ENCODE results near the gene LYPD6. TPM values are rescaled to one million over a fixed set of nuclear protein-coding genes. Genes with fewer than 3 reads are reported as not detected.

The LYPD6 gene
- total RNA-seq, 4 donors from 2014 or later = 0.83 to 1.4 (median 1.1) TPM

- Histone ChIP-seq H3K27me3 (peaks cover 0 to 4% (median 0%) of the 10 kb centered on the region in 4 donors), H3K4me3 (no peak overlapping the region), H3K36me3 (no peaks in the 10 kb centered on the region), H3K9me3 (peaks cover 0 to 10% (median 4%) of the 10 kb centered on the region in 4 donors), H3K27ac (replicated peaks in 1 of 4) (no peak overlapping the region), H3K4me1 (peaks cover 0 to 13% (median 10%) of the 10 kb centered on the region in 4 donors)
- WGBS = 100% methylated on average over 3 of the region's 3 CpGs
- TF ChIP-seq EP300 (IDR thresholded peaks at IDR 0.05) (no peak), POLR2AphosphoS5 (IDR thresholded peaks at IDR 0.05) (no peak), CTCF (IDR thresholded peaks at IDR 0.05) (no peak), POLR2A (IDR thresholded peaks at IDR 0.05; ENCODE audit: low read depth) (no peak)
- intact Hi-C loops (cut with DNase I) = no loop called here
- no peak for DNase-seq (ENCODE audit: extremely low spot score)
Measured at GRCh38 chr2:149427387-149427786, 97.0 kb downstream of the LYPD6 start.

GRCh38 chr2:149428783-149429182, 98.4 kb downstream of the LYPD6 start:
- no peak overlapping the region for H3K27ac ChIP-seq (replicated peaks in 1 of 4)
- H3K36me3 ChIP-seq = no peaks in the 10 kb centered on the region
- no peak for DNase-seq (ENCODE audit: extremely low spot score)
- peaks cover 0 to 13% (median 10%) of the 10 kb centered on the region in 4 donors for H3K4me1 ChIP-seq
- H3K4me3 ChIP-seq = no peak overlapping the region
- WGBS = 94% methylated on average over 2 of the region's 2 CpGs
- peaks cover 0 to 4% (median 0%) of the 10 kb centered on the region in 4 donors for H3K27me3 ChIP-seq
- TF ChIP-seq CTCF (IDR thresholded peaks at IDR 0.05) (no peak), POLR2A (IDR thresholded peaks at IDR 0.05; ENCODE audit: low read depth) (no peak), POLR2AphosphoS5 (IDR thresholded peaks at IDR 0.05) (no peak), EP300 (IDR thresholded peaks at IDR 0.05) (no peak)
- intact Hi-C loops (cut with DNase I) = no loop called here
- peaks cover 0 to 10% (median 4%) of the 10 kb centered on the region in 4 donors for H3K9me3 ChIP-seq

- WGBS = 29% methylated on average over 6 of the region's 6 CpGs
- H3K27ac ChIP-seq (replicated peaks in 1 of 4) = no peak overlapping the region
- no peaks in the 10 kb centered on the region for H3K36me3 ChIP-seq
- intact Hi-C loops (cut with DNase I) = no loop called here
- H3K9me3 ChIP-seq = peaks cover 0 to 10% (median 4%) of the 10 kb centered on the region in 4 donors
- peaks cover 0 to 4% (median 0%) of the 10 kb centered on the region in 4 donors for H3K27me3 ChIP-seq
- no peak overlapping the region for H3K4me3 ChIP-seq
- DNase-seq (ENCODE audit: extremely low spot score) = no peak
- peaks cover 0 to 13% (median 10%) of the 10 kb centered on the region in 4 donors for H3K4me1 ChIP-seq
- TF ChIP-seq CTCF (IDR thresholded peaks at IDR 0.05) = no peak
- no peak for TF ChIP-seq POLR2A (IDR thresholded peaks at IDR 0.05; ENCODE audit: low read depth)
- TF ChIP-seq POLR2AphosphoS5 (IDR thresholded peaks at IDR 0.05) = no peak
Measured at GRCh38 chr2:149430743-149431736, 100.7 kb downstream of the LYPD6 start.

- Histone ChIP-seq H3K27me3 (no peaks in the 10 kb centered on the region), H3K4me3 (no peak overlapping the region), H3K9me3 (no peaks in the 10 kb centered on the region), H3K4me1 (no peaks in the 10 kb centered on the region), H3K27ac (replicated peaks in 1 of 4) (no peak overlapping the region), H3K36me3 (no peaks in the 10 kb centered on the region)
- TF ChIP-seq CTCF (IDR thresholded peaks at IDR 0.05) (no peak), POLR2AphosphoS5 (IDR thresholded peaks at IDR 0.05) (no peak), POLR2A (IDR thresholded peaks at IDR 0.05; ENCODE audit: low read depth) (no peak), EP300 (IDR thresholded peaks at IDR 0.05) (no peak)
- WGBS = 78% methylated on average over 3 of the region's 3 CpGs
- DNase-seq (ENCODE audit: extremely low spot score) = no peak
- intact Hi-C loops (cut with DNase I) = no loop called here
Measured at GRCh38 chr2:149438330-149438960, 108.1 kb downstream of the LYPD6 start.

Data from esophagus muscularis mucosa (tissue), 4 donors.